HPDE6-E6E7 (cell line): Measurements from ENCODE around the gene TMEM175.

Experiments used
- DNase-seq: peaks from one replicate; pipeline ENCODE4 v3.0.0; 2011; ENCODE audit warnings: missing footprints; ENCODE audit errors: extremely low spot score

Gene TMEM175

GRCh38 chr4:899556-899906 lies 32.7 kb upstream of the TMEM175 start:
- no peak for DNase-seq

GRCh38 chr4:900073-900472 lies 32.2 kb upstream of the TMEM175 start:
- no peak for DNase-seq

- DNase-seq: no peak
Observed at GRCh38 chr4:900721-901120, 31.5 kb upstream of the TMEM175 start.

- no peak for DNase-seq
Observed at GRCh38 chr4:901192-901910, 30.9 kb upstream of the TMEM175 start.

- DNase-seq: no peak
Observed at GRCh38 chr4:903066-904046, 28.9 kb upstream of the TMEM175 start.

- DNase-seq: no peak
Observed at GRCh38 chr4:905485-906338, 26.5 kb upstream of the TMEM175 start.

GRCh38 chr4:906339-907102 lies 25.7 kb upstream of the TMEM175 start:
- no peak for DNase-seq

- DNase-seq: no peak
Observed at GRCh38 chr4:907103-907400, 25.2 kb upstream of the TMEM175 start.

GRCh38 chr4:907691-908425 lies 24.4 kb upstream of the TMEM175 start:
- DNase-seq: no peak

- no peak for DNase-seq
Observed at GRCh38 chr4:909131-909571, 23.1 kb upstream of the TMEM175 start.

GRCh38 chr4:909821-910220 lies 22.4 kb upstream of the TMEM175 start:
- no peak for DNase-seq

- no peak for DNase-seq
Observed at GRCh38 chr4:910366-911091, 21.7 kb upstream of the TMEM175 start.

- DNase-seq: no peak
Observed at GRCh38 chr4:911221-911751, 21.0 kb upstream of the TMEM175 start.

- no peak for DNase-seq
Observed at GRCh38 chr4:911871-912490, 20.3 kb upstream of the TMEM175 start.

GRCh38 chr4:912548-913279 lies 19.5 kb upstream of the TMEM175 start:
- DNase-seq: peak; percentile 13

- DNase-seq: no peak
Observed at GRCh38 chr4:913280-913618, 19.0 kb upstream of the TMEM175 start.

- no peak for DNase-seq
Observed at GRCh38 chr4:914531-914930, 17.7 kb upstream of the TMEM175 start.

GRCh38 chr4:915041-915474 lies 17.2 kb upstream of the TMEM175 start:
- no peak for DNase-seq

GRCh38 chr4:915595-915994 lies 16.7 kb upstream of the TMEM175 start:
- no peak for DNase-seq
